Measurements from ENCODE around the gene SMAGP.
"Not testable (repeated sequence)": the region's sequence is repeated elsewhere in the genome, so short reads cannot be mapped to it uniquely, and the experiment has no call there.

The SMAGP gene

GRCh38 chr12:51270067-51270950, at the start of gene SMAGP:
TSS of gene SMAGP (minus strand) at chr12:51270415. CDS start at chr12:51269278, 1,137 bp downstream.
- no peak for FAIRE-seq

GRCh38 chr12:51318846-51319599, 48.8 kb upstream of the SMAGP start:
- FAIRE-seq, result no peak

- not testable (repeated sequence) for FAIRE-seq
Observed at GRCh38 chr12:51318057-51318806, 48.0 kb upstream of the SMAGP start.

- FAIRE-seq, result no peak
Observed at GRCh38 chr12:51311389-51311788, 41.2 kb upstream of the SMAGP start.

- FAIRE-seq, result no peak
Observed at GRCh38 chr12:51307655-51308593, 37.7 kb upstream of the SMAGP start.

GRCh38 chr12:51306507-51306906, 36.3 kb upstream of the SMAGP start:
- FAIRE-seq, result no peak

GRCh38 chr12:51300768-51301167, 30.6 kb upstream of the SMAGP start:
- not testable (repeated sequence) for FAIRE-seq

GRCh38 chr12:51295651-51296050, 25.4 kb upstream of the SMAGP start:
- no peak for FAIRE-seq

- not testable (repeated sequence) for FAIRE-seq
Observed at GRCh38 chr12:51294097-51294496, 23.9 kb upstream of the SMAGP start.

- no peak for FAIRE-seq
Observed at GRCh38 chr12:51293696-51294095, 23.5 kb upstream of the SMAGP start.

GRCh38 chr12:51291603-51292513, 21.6 kb upstream of the SMAGP start:
- FAIRE-seq, result not testable (repeated sequence)

GRCh38 chr12:51285843-51286242, 15.6 kb upstream of the SMAGP start:
- FAIRE-seq, result no peak

- no peak for FAIRE-seq
Observed at GRCh38 chr12:51281202-51281924, 11.1 kb upstream of the SMAGP start.

- no peak for FAIRE-seq
Observed at GRCh38 chr12:51275088-51275487, 4.9 kb upstream of the SMAGP start.

GRCh38 chr12:51272810-51273209, 2.6 kb upstream of the SMAGP start:
- FAIRE-seq, result not testable (repeated sequence)

- FAIRE-seq, result no peak
Observed at GRCh38 chr12:51270951-51271518, 820 bp upstream of the SMAGP start.

- no peak for FAIRE-seq
Observed at GRCh38 chr12:51269174-51270066, 795 bp downstream of the SMAGP start.

GRCh38 chr12:51265024-51265423, 5.2 kb downstream of the SMAGP start:
- no peak for FAIRE-seq

GRCh38 chr12:51264297-51264696, 5.9 kb downstream of the SMAGP start:
- FAIRE-seq, result no peak

Data from TTC549 (cell line).